Choroid plexus epithelial cell (primary cell): ENCODE results near the gene CCSER1.
"Not testable (repeated sequence)": the region's sequence is repeated elsewhere in the genome, so short reads cannot be mapped to it uniquely, and the experiment has no call there.

ENCODE experiments used
- DNase-seq: peaks from one replicate; pipeline ENCODE4 v3.0.0-alpha.2; 2010; ENCODE audit warnings: low read depth
- H3K4me3 ChIP-seq: 2 replicates; pipeline ENCODE4 v1.5.1; 2011; ENCODE audit warnings: low read depth, mild to moderate bottlenecking, control low read depth, low read length, moderate library complexity
- CTCF ChIP-seq: conservative IDR thresholded peaks from 2 replicates; pipeline ENCODE4 v1.5.1; 2011; ENCODE audit warnings: low read depth, mild to moderate bottlenecking, control low read depth, inconsistent platforms, low read length, moderate library complexity

Gene CCSER1

GRCh38 chr4:91304292-91304691, 1177.1 kb downstream of the CCSER1 start:
- TF ChIP-seq CTCF = no peak
- no peak overlapping the region for H3K4me3 ChIP-seq
- DNase-seq = no peak

- H3K4me3 ChIP-seq = no peak overlapping the region
- no peak for DNase-seq
- TF ChIP-seq CTCF = no peak
These were observed 1190.2 kb downstream of the CCSER1 start for GRCh38 chr4:91317434-91317833.

GRCh38 chr4:91319556-91320268, 1192.5 kb downstream of the CCSER1 start:
- TF ChIP-seq CTCF = no peak
- DNase-seq = no peak
- no peak overlapping the region for H3K4me3 ChIP-seq

- no peak for TF ChIP-seq CTCF
- H3K4me3 ChIP-seq = no peak overlapping the region
- DNase-seq = no peak
These were observed 1195.8 kb downstream of the CCSER1 start for GRCh38 chr4:91322961-91323360.

- H3K4me3 ChIP-seq = no peak overlapping the region
- DNase-seq = peak; percentile 68
- TF ChIP-seq CTCF = no peak
These were observed 1198.3 kb downstream of the CCSER1 start for GRCh38 chr4:91325495-91325894.

- not testable (repeated sequence) for H3K4me3 ChIP-seq, DNase-seq
These were observed 1199.0 kb downstream of the CCSER1 start for GRCh38 chr4:91326167-91326566.

- no peak for TF ChIP-seq CTCF
These were observed 1203.5 kb downstream of the CCSER1 start for GRCh38 chr4:91330555-91331137.

More at GRCh38 chr4:91330555-91331137, 1203.5 kb downstream of the CCSER1 start:
- no peak overlapping the region for H3K4me3 ChIP-seq
- peak; percentile 9 for DNase-seq
